NCI-H748 (cell line): ENCODE results near the gene INTS7.

ENCODE experiments used
- DNase-seq: peaks from one replicate; lab custom pipeline; 2025; ENCODE audit not compliant: unreplicated experiment; lab: John Stamatoyannopoulos, UW

Gene INTS7

GRCh38 chr1:211909395-211909794 is 126.0 kb downstream of the INTS7 start:
- DNase-seq, result no peak

- no peak for DNase-seq
Observed at GRCh38 chr1:211908951-211909350, 126.4 kb downstream of the INTS7 start.

GRCh38 chr1:211908453-211908852 is 126.9 kb downstream of the INTS7 start:
- DNase-seq, result no peak

GRCh38 chr1:211903490-211904245 is 131.7 kb downstream of the INTS7 start:
- no peak for DNase-seq

- no peak for DNase-seq
Observed at GRCh38 chr1:211902624-211903291, 132.6 kb downstream of the INTS7 start.

GRCh38 chr1:211901945-211902344 is 133.4 kb downstream of the INTS7 start:
- no peak for DNase-seq

GRCh38 chr1:211900441-211900840 is 134.9 kb downstream of the INTS7 start:
- no peak for DNase-seq

- DNase-seq, result peak; percentile 65
Observed at GRCh38 chr1:211896958-211897357, 138.4 kb downstream of the INTS7 start.

- DNase-seq, result no peak
Observed at GRCh38 chr1:211895126-211895759, 140.1 kb downstream of the INTS7 start.

GRCh38 chr1:211894312-211894711 is 141.0 kb downstream of the INTS7 start:
- DNase-seq, result no peak

- peak; percentile 22 for DNase-seq
Observed at GRCh38 chr1:211893260-211893659, 142.1 kb downstream of the INTS7 start.

GRCh38 chr1:211892577-211892976 is 142.8 kb downstream of the INTS7 start:
- DNase-seq, result peak; percentile 45

GRCh38 chr1:211891708-211892107 is 143.6 kb downstream of the INTS7 start:
- DNase-seq, result no peak
